Fibroblast of lung (primary cell): ENCODE data around the gene C1QTNF9. TPM values are rescaled to one million over a fixed set of nuclear protein-coding genes. Genes with fewer than 3 reads are reported as not detected.

Source experiments
- DNase-seq, 2 donors: peaks; one replicate each; pipeline versions ENCODE4 v3.0.0 to v3.0.0-alpha.2; 2010; ENCODE audit warnings: low read depth in 2 of 2
- H2AFZ ChIP-seq: 2 replicates; pipeline ENCODE4 v1.5.1; 2012; ENCODE audit warnings: low read length, control low read depth, inconsistent platforms
- H3K27ac ChIP-seq: 2 replicates; pipeline ENCODE4 v1.5.1; 2011; ENCODE audit warnings: low read length, control low read depth; ENCODE audit not compliant: insufficient read depth
- H3K27me3 ChIP-seq: 2 replicates; pipeline ENCODE4 v1.5.1; 2011; ENCODE audit warnings: mild to moderate bottlenecking, low read length; ENCODE audit not compliant: control insufficient read depth, insufficient read depth
- H3K36me3 ChIP-seq: 2 replicates; pipeline ENCODE4 v1.5.1; 2011; ENCODE audit warnings: low read length; ENCODE audit not compliant: control insufficient read depth, insufficient read depth
- H3K4me1 ChIP-seq: 2 replicates; pipeline ENCODE4 v1.5.1; 2011; ENCODE audit warnings: low read length; ENCODE audit not compliant: control insufficient read depth, insufficient read depth; ENCODE audit errors: extremely low read depth
- H3K4me2 ChIP-seq: 2 replicates; pipeline ENCODE4 v1.5.1; 2011; ENCODE audit warnings: low read length, control low read depth; ENCODE audit not compliant: insufficient read depth; ENCODE audit errors: extremely low read depth
- H3K4me3 ChIP-seq, 4 experiments: fragments of 200-600 bp in 1 of 4; sonication (generic) in 1 of 4; replicated peaks in 1 of 4; 2 replicates each; pipeline ENCODE4 v1.5.1; 2011 to 2016; ENCODE audit warnings: low read length in 4 of 4, low read depth in 3 of 4, mild to moderate bottlenecking in 3 of 4, control low read depth in 2 of 4, inconsistent platforms in 1 of 4, mixed read lengths in 1 of 4; ENCODE audit not compliant: insufficient read depth in 1 of 4; ENCODE audit errors: control extremely low read depth in 1 of 4
- H3K79me2 ChIP-seq: 2 replicates; pipeline ENCODE4 v1.5.1; 2012; ENCODE audit warnings: mild to moderate bottlenecking, low read length, inconsistent platforms; ENCODE audit not compliant: control insufficient read depth, insufficient read depth
- H3K9ac ChIP-seq: 2 replicates; pipeline ENCODE4 v1.5.1; 2011; ENCODE audit warnings: mild to moderate bottlenecking, low read length, control low read depth; ENCODE audit not compliant: insufficient read depth
- H3K9me3 ChIP-seq: 2 replicates; pipeline ENCODE4 v1.5.1; 2012; ENCODE audit warnings: low read depth, low read length; ENCODE audit not compliant: control insufficient read depth, insufficient read depth
- H4K20me1 ChIP-seq: 2 replicates; pipeline ENCODE4 v1.5.1; 2011; ENCODE audit warnings: low read length; ENCODE audit not compliant: control insufficient read depth, insufficient read depth; ENCODE audit errors: extremely low read depth
- CTCF ChIP-seq, 2 donors: IDR thresholded peaks in 1 of 2; conservative IDR thresholded peaks in 1 of 2; 1 replicate in 1 of 2; 2 replicates in 1 of 2; pipeline ENCODE4 v1.5.1; 2011 to 2012; ENCODE audit warnings: low read length in 2 of 2, control low read depth in 1 of 2, inconsistent platforms in 1 of 2, low read depth in 1 of 2, mild to moderate bottlenecking in 1 of 2
- EZH2 ChIP-seq: IDR thresholded peaks from 2 replicates; pipeline ENCODE4 v1.5.1; 2012; ENCODE audit warnings: low read length, control low read depth, mild to moderate bottlenecking; ENCODE audit errors: missing control alignments
- polyA plus RNA-seq, 2 donors: library from polyadenylated mRNA; depleted of rRNA in 1 of 2; stranded (reverse) in 1 of 2; unstranded in 1 of 2; fragments of >200 nt; gene quantifications; 2 replicates each; pipeline ENCODE4 v1.2.1, GENCODE V29; 2011 to 2012; ENCODE audit warnings: missing spikeins in 1 of 2
- total RNA-seq: library from RNA; depleted of rRNA; stranded (reverse); fragments of >200 nt; gene quantifications from 2 replicates; pipeline ENCODE4 v1.2.1, GENCODE V29; 2014

Gene C1QTNF9
- total and polyA plus RNA-seq, 2 donors (not counting 1 experiment from before 2014, with no cell fraction given): 0.51 TPM; not detected in 1

GRCh38 chr13:24267801-24268200 lies 41.6 kb upstream of the C1QTNF9 start:
- TF ChIP-seq CTCF (conservative IDR thresholded peaks at IDR 0.05 in 1 of 2, IDR thresholded peaks at IDR 0.05 in 1 of 2; ENCODE audit: low read depth in 1 of 2, low read length in 2 of 2) (no peak), EZH2 (no peak)
- Histone ChIP-seq H3K79me2 (no peaks in the 10 kb centered on the region), H3K9ac (no peak overlapping the region), H3K4me3 (peak overlapping the region in 2 of 4 experiments; percentile 13 to 29), H3K27ac (no peak overlapping the region), H3K4me2 (peak overlapping the region; percentile 66), H4K20me1 (no peaks in the 10 kb centered on the region), H3K9me3 (no peaks in the 10 kb centered on the region), H2AFZ (peak overlapping the region; percentile 7), H3K4me1 (peaks cover 6% of the 10 kb centered on the region), H3K27me3 (no peaks in the 10 kb centered on the region), H3K36me3 (no peaks in the 10 kb centered on the region)
- no peak for DNase-seq

GRCh38 chr13:24269821-24270220 lies 39.6 kb upstream of the C1QTNF9 start:
- H3K27me3 ChIP-seq: no peaks in the 10 kb centered on the region
- no peak overlapping the region for H2AFZ ChIP-seq
- no peak for TF ChIP-seq EZH2
- TF ChIP-seq CTCF (conservative IDR thresholded peaks at IDR 0.05 in 1 of 2, IDR thresholded peaks at IDR 0.05 in 1 of 2; ENCODE audit: low read depth in 1 of 2, low read length in 2 of 2): no peak
- no peaks in the 10 kb centered on the region for H3K79me2 ChIP-seq
- peak overlapping the region; percentile 30 for H3K4me2 ChIP-seq
- H3K27ac ChIP-seq: no peak overlapping the region
- peak; percentile 13 to 21 for DNase-seq
- H4K20me1 ChIP-seq: no peaks in the 10 kb centered on the region
- no peak overlapping the region for H3K9ac ChIP-seq
- H3K4me3 ChIP-seq: no peak overlapping the region
- H3K36me3 ChIP-seq: no peaks in the 10 kb centered on the region
- no peaks in the 10 kb centered on the region for H3K9me3 ChIP-seq
- H3K4me1 ChIP-seq: peaks cover 6% of the 10 kb centered on the region

GRCh38 chr13:24270639-24271141 lies 38.7 kb upstream of the C1QTNF9 start:
- Histone ChIP-seq H3K9me3 (no peaks in the 10 kb centered on the region), H3K36me3 (no peaks in the 10 kb centered on the region), H3K9ac (peak overlapping the region; percentile 18), H3K4me1 (peaks cover 6% of the 10 kb centered on the region), H3K27ac (peak overlapping the region; percentile 67), H3K4me3 (peak overlapping the region; percentile 38 to 64 (median 50)), H2AFZ (peak overlapping the region; percentile 81), H3K27me3 (no peaks in the 10 kb centered on the region), H3K79me2 (no peaks in the 10 kb centered on the region), H3K4me2 (peak overlapping the region; percentile 96), H4K20me1 (no peaks in the 10 kb centered on the region)
- no peak for TF ChIP-seq CTCF (conservative IDR thresholded peaks at IDR 0.05 in 1 of 2, IDR thresholded peaks at IDR 0.05 in 1 of 2; ENCODE audit: low read depth in 1 of 2, low read length in 2 of 2)
- TF ChIP-seq EZH2: no peak
- peak; percentile 62 to 66 for DNase-seq
